DND-41 (cell line): ENCODE results near the gene PHIP.

Experiments
- ATAC-seq: fragments of 200-7000 bp; cut with Tn5 transposase; 3 replicates; pipeline ENCODE4 v1.9.1; 2021; ENCODE audit warnings: low read depth; ENCODE audit not compliant: insufficient read depth
- DNase-seq: peaks from one replicate; pipeline ENCODE4 v3.0.0-alpha.2; 2020
- H2AFZ ChIP-seq: 2 replicates; pipeline ENCODE4 v1.6.0; 2012; ENCODE audit warnings: low read depth, low read length
- H3K27ac ChIP-seq: 2 replicates; pipeline ENCODE4 v1.5.1; 2012; ENCODE audit warnings: low read length, inconsistent platforms
- H3K27me3 ChIP-seq: fragments of 200-600 bp; sonication (generic); 2 replicates; pipeline ENCODE4 v1.6.0; 2012; ENCODE audit warnings: low read length, mild to moderate bottlenecking, inconsistent platforms; ENCODE audit not compliant: insufficient read depth, poor library complexity
- H3K36me3 ChIP-seq: 2 replicates; pipeline ENCODE4 v1.5.1; 2012; ENCODE audit warnings: low read length, inconsistent platforms; ENCODE audit not compliant: insufficient read depth
- H3K4me1 ChIP-seq: 2 replicates; pipeline ENCODE4 v1.5.1; 2012; ENCODE audit warnings: mild to moderate bottlenecking, low read length; ENCODE audit not compliant: insufficient read depth
- H3K4me2 ChIP-seq: 2 replicates; pipeline ENCODE4 v1.6.0; 2012; ENCODE audit warnings: mild to moderate bottlenecking, moderate library complexity, low read length, inconsistent platforms; ENCODE audit not compliant: insufficient read depth
- H3K4me3 ChIP-seq, 2 experiments: fragments of 200-600 bp in 1 of 2; shearing (Covaris generic) in 1 of 2; 2 replicates each; pipeline ENCODE4 v1.5.1; 2012 to 2016; ENCODE audit warnings: inconsistent platforms in 2 of 2, low read length in 2 of 2, mild to moderate bottlenecking in 2 of 2, low read depth in 1 of 2, moderate library complexity in 1 of 2
- H3K79me2 ChIP-seq: 2 replicates; pipeline ENCODE4 v1.6.0; 2012; ENCODE audit warnings: low read length, inconsistent platforms; ENCODE audit not compliant: insufficient read depth
- H3K9ac ChIP-seq: 2 replicates; pipeline ENCODE4 v1.6.0; 2012; ENCODE audit warnings: low read depth, mild to moderate bottlenecking, inconsistent platforms, low read length, moderate library complexity
- H3K9me3 ChIP-seq: 2 replicates; pipeline ENCODE4 v1.5.1; 2012; ENCODE audit warnings: low read length, moderate library complexity, mild to moderate bottlenecking, inconsistent platforms; ENCODE audit not compliant: insufficient read depth, severe bottlenecking
- H4K20me1 ChIP-seq: 2 replicates; pipeline ENCODE4 v1.6.0; 2012; ENCODE audit warnings: low read length; ENCODE audit not compliant: insufficient read depth
- EZH2 ChIP-seq: IDR thresholded peaks from 3 replicates; pipeline ENCODE4 v1.6.1; 2012; ENCODE audit warnings: borderline replicate concordance, low read depth, mild to moderate bottlenecking, moderate library complexity, low read length, inconsistent platforms; ENCODE audit not compliant: severe bottlenecking
- TF ChIP-seq, protein P1 (sequence below): IDR thresholded peaks from 2 replicates; pipeline ENCODE4 v1.5.1; 2012; ENCODE audit warnings: borderline replicate concordance, low read length, moderate library complexity, mild to moderate bottlenecking; ENCODE audit not compliant: poor library complexity, severe bottlenecking; ENCODE audit errors: extremely low read depth

Gene PHIP

DNA sequence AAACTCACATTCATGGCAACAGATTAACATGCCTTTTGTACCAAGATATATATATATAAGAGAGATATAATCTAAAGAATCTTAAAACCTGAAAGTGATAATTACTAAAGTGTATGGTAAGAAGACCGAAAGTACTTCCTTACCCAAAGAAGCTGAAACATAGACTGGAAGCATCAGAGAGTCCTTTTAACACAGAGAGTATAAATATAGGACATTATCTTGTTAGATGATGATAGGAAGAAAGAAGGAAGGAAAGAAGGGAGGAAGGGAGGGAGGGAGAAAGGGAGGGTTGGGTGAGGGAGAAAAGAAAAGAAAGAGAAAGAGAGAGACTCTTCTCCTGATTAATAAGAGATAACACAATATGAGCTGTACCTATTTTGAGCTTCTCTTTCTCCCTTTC is 68.2 kb downstream of the PHIP start:
- no peaks in the 10 kb centered on the region for H3K9me3 ChIP-seq
- H3K27ac ChIP-seq = no peak overlapping the region
- TF ChIP-seq EZH2 = no peak
- TF ChIP-seq, protein P1, sequence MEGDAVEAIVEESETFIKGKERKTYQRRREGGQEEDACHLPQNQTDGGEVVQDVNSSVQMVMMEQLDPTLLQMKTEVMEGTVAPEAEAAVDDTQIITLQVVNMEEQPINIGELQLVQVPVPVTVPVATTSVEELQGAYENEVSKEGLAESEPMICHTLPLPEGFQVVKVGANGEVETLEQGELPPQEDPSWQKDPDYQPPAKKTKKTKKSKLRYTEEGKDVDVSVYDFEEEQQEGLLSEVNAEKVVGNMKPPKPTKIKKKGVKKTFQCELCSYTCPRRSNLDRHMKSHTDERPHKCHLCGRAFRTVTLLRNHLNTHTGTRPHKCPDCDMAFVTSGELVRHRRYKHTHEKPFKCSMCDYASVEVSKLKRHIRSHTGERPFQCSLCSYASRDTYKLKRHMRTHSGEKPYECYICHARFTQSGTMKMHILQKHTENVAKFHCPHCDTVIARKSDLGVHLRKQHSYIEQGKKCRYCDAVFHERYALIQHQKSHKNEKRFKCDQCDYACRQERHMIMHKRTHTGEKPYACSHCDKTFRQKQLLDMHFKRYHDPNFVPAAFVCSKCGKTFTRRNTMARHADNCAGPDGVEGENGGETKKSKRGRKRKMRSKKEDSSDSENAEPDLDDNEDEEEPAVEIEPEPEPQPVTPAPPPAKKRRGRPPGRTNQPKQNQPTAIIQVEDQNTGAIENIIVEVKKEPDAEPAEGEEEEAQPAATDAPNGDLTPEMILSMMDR = no peak
- H3K4me2 ChIP-seq = no peak overlapping the region
- H3K36me3 ChIP-seq = peaks cover 85% of the 10 kb centered on the region
- no peak overlapping the region for H3K4me3 ChIP-seq
- no peak for DNase-seq
- H3K9ac ChIP-seq = no peak overlapping the region
- H4K20me1 ChIP-seq = no peaks in the 10 kb centered on the region
- H2AFZ ChIP-seq = no peak overlapping the region
- 0 out of 2 replicates have a peak, but pooled peaks cover 8% of the 10 kb centered on the region for H3K79me2 ChIP-seq
- no peaks in the 10 kb centered on the region for H3K4me1 ChIP-seq
- no peaks in the 10 kb centered on the region for H3K27me3 ChIP-seq
- no peak for ATAC-seq

DNA sequence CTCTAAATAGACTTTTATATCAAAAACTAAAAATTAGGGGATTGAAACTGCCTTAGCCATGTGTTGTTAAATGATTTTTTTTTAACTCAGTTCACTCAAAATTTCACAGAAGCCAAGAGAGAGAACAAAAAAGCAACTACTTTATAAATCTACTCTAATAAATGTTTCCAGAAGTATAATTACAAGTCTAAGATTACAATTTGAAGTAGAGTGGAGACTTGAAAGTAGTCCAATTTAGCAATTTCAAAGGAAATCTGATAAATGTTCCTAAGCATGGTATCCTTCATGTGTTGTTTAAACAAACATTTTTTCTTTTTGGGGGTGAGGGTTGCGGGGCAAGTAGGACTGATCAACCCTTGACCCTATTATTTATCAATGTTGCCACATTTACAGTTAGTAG is 72.6 kb downstream of the PHIP start:
- no peak overlapping the region for H3K4me2 ChIP-seq
- ATAC-seq (no peak), DNase-seq (no peak)
- H3K9ac ChIP-seq = no peak overlapping the region
- H4K20me1 ChIP-seq = no peaks in the 10 kb centered on the region
- H3K27ac ChIP-seq = no peak overlapping the region
- no peak overlapping the region for H2AFZ ChIP-seq
- TF ChIP-seq, protein P1 = no peak
- TF ChIP-seq EZH2 = no peak
- no peaks in the 10 kb centered on the region for H3K9me3 ChIP-seq
- H3K27me3 ChIP-seq = no peaks in the 10 kb centered on the region
- peaks cover 88% of the 10 kb centered on the region for H3K36me3 ChIP-seq
- no peak overlapping the region for H3K4me3 ChIP-seq
- H3K79me2 ChIP-seq = no peaks in the 10 kb centered on the region
- H3K4me1 ChIP-seq = no peaks in the 10 kb centered on the region

DNA sequence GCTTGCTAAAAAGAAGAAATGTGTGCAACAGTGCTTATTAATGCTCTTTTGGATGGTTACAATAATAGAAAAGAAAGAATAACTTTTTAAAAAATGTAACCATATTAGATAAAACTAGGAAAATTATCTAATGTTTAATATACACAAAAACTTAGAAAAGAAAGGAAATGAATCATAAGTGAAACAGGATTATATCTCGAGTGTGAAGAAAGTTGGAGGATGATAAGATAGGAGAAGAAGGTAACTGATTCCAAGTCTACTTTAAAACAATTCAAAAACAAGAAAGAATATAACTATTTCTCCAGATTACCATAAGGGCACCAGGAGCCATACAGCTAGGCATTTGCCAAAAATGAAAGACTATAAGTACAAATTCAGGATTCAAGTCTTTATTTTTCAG is 73.0 kb downstream of the PHIP start:
- no peaks in the 10 kb centered on the region for H4K20me1 ChIP-seq
- no peak for TF ChIP-seq EZH2
- TF ChIP-seq, protein P1 = no peak
- no peaks in the 10 kb centered on the region for H3K79me2 ChIP-seq
- H3K27me3 ChIP-seq = no peaks in the 10 kb centered on the region
- no peak overlapping the region for H3K4me2 ChIP-seq
- DNase-seq (no peak), ATAC-seq (no peak)
- H3K4me3 ChIP-seq = no peak overlapping the region
- H3K9ac ChIP-seq = no peak overlapping the region
- H3K36me3 ChIP-seq = peaks cover 90% of the 10 kb centered on the region
- H3K9me3 ChIP-seq = no peaks in the 10 kb centered on the region
- no peak overlapping the region for H3K27ac ChIP-seq
- no peak overlapping the region for H2AFZ ChIP-seq
- no peaks in the 10 kb centered on the region for H3K4me1 ChIP-seq

DNA sequence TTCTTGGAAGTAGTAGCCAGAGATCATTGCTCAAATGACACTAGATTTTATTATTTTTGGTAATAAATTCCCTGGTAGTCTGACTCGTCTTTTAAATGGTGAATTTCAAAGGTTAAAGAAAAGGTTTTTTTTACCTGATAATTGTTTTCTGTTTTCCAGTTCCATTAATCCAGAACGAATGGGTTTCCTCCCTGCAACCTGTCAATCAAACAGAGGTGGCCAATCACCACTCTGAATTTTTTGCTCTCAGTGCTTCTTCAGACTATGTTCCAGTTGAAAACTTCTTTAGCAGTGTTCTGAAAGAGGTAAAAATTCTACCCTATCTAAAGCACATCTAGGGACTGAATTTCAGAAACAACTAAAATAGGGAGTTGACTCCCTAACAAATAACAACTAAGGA is 73.8 kb downstream of the PHIP start:
- no peaks in the 10 kb centered on the region for H4K20me1 ChIP-seq
- peaks cover 90% of the 10 kb centered on the region for H3K36me3 ChIP-seq
- no peak overlapping the region for H2AFZ ChIP-seq

More for the DNA sequence above, 73.8 kb downstream of the PHIP start:
- DNase-seq = no peak
- H3K9ac ChIP-seq = no peak overlapping the region
- H3K27ac ChIP-seq = no peak overlapping the region
- H3K4me3 ChIP-seq = no peak overlapping the region
- H3K27me3 ChIP-seq = no peaks in the 10 kb centered on the region
- H3K4me1 ChIP-seq = no peaks in the 10 kb centered on the region
- ATAC-seq = no peak
- no peak overlapping the region for H3K4me2 ChIP-seq
- H3K9me3 ChIP-seq = no peaks in the 10 kb centered on the region
- TF ChIP-seq, protein P1 = no peak
- no peak for TF ChIP-seq EZH2
- H3K79me2 ChIP-seq = no peaks in the 10 kb centered on the region
